NB4 (cell line): ENCODE measurements around the gene SATB2.

ENCODE experiments used
- MYC ChIP-seq: IDR thresholded peaks from 2 replicates; pipeline ENCODE4 v1.6.1; 2011; ENCODE audit warnings: low read depth, low read length
- POLR2A ChIP-seq: IDR thresholded peaks from 2 replicates; pipeline ENCODE4 v1.6.1; 2011; ENCODE audit warnings: mild to moderate bottlenecking; ENCODE audit not compliant: insufficient read length; ENCODE audit errors: extremely low read depth
- TF ChIP-seq, protein P1 (sequence below): IDR thresholded peaks from one replicate; pipeline ENCODE4 v1.5.1; 2012; ENCODE audit warnings: low read depth, low read length

DNA sequence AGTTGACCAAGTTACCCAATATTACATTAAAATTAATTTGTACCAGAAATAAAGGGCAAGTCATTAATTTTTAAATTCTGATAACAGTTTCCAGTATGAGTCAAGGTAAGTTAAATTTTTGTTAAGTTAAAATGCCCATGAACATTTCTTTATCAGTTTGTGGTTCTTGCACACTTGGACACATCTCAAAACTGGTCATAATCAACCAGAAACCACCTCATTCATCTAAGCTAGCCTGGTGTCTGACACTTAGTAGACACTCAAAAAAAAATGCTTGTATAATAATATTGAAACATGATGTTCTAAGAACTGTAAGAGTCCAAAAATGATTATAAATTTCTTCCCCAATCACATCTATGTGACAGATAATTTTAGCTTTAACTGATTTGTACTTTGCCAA, 62.4 kb downstream of the SATB2 start:
- TF ChIP-seq, protein P1, sequence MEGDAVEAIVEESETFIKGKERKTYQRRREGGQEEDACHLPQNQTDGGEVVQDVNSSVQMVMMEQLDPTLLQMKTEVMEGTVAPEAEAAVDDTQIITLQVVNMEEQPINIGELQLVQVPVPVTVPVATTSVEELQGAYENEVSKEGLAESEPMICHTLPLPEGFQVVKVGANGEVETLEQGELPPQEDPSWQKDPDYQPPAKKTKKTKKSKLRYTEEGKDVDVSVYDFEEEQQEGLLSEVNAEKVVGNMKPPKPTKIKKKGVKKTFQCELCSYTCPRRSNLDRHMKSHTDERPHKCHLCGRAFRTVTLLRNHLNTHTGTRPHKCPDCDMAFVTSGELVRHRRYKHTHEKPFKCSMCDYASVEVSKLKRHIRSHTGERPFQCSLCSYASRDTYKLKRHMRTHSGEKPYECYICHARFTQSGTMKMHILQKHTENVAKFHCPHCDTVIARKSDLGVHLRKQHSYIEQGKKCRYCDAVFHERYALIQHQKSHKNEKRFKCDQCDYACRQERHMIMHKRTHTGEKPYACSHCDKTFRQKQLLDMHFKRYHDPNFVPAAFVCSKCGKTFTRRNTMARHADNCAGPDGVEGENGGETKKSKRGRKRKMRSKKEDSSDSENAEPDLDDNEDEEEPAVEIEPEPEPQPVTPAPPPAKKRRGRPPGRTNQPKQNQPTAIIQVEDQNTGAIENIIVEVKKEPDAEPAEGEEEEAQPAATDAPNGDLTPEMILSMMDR, result no peak
- no peak for TF ChIP-seq POLR2A
- TF ChIP-seq MYC, result no peak
